ENCODE results near the gene POGZ. TPM values are rescaled to one million over a fixed set of nuclear protein-coding genes. Genes with fewer than 3 reads are reported as not detected.

Gene POGZ
- total RNA-seq, 4 donors from 2014 or later, result 44.1 to 90.9 (median 72.7) TPM

GRCh38 chr1:151362308-151363155 is 96.8 kb downstream of the POGZ start:
- Histone ChIP-seq H3K36me3 (peaks cover 0 to 34% (median 12%) of the 10 kb centered on the region in 4 donors), H3K4me1 (peaks cover 0 to 2% (median 0%) of the 10 kb centered on the region in 4 donors), H3K9me3 (no peaks in the 10 kb centered on the region), H3K4me3 (no peak overlapping the region), H3K27me3 (no peaks in the 10 kb centered on the region), H3K27ac (no peak overlapping the region)
- TF ChIP-seq POLR2AphosphoS5 (IDR thresholded peaks at IDR 0.05) (peak in 1 of 3 donors; percentile 6), POLR2A (IDR thresholded peaks at IDR 0.05) (peak; percentile 36), CTCF (IDR thresholded peaks at IDR 0.05) (no peak), EP300 (IDR thresholded peaks at IDR 0.05; ENCODE audit: low read depth) (no peak)
- DNase-seq, result no peak
- 100% methylated on average over 3 of the region's 3 CpGs; no CpG with 5 or more reads in 1 of the 2 donors for WGBS, 2 donors (ENCODE audit: low coverage in 1 of 2)
- intact Hi-C loops (cut with DNase I; ENCODE audit: low total_unique reads) (no loop called here), in situ Hi-C loops (cut with MboI; ENCODE audit: low pct_ligation_motif_present in 1 of 4, low pct_unique_long_range_greater_than_20kb in 1 of 4, low sequenced_read_pairs in 3 of 4) (no loop called here)

GRCh38 chr1:151361883-151362282 is 97.4 kb downstream of the POGZ start:
- intact Hi-C loops (cut with DNase I; ENCODE audit: low total_unique reads), result no loop called here
- no peak overlapping the region for H3K4me3 ChIP-seq
- in situ Hi-C loops (cut with MboI; ENCODE audit: low pct_ligation_motif_present in 1 of 4, low pct_unique_long_range_greater_than_20kb in 1 of 4, low sequenced_read_pairs in 3 of 4), result no loop called here
- no peak for TF ChIP-seq EP300 (IDR thresholded peaks at IDR 0.05; ENCODE audit: low read depth)
- TF ChIP-seq POLR2A (IDR thresholded peaks at IDR 0.05), result no peak
- TF ChIP-seq CTCF (IDR thresholded peaks at IDR 0.05), result no peak
- no peak for TF ChIP-seq POLR2AphosphoS5 (IDR thresholded peaks at IDR 0.05)
- H3K4me1 ChIP-seq, result no peaks in the 10 kb centered on the region
- DNase-seq, result no peak
- no peaks in the 10 kb centered on the region for H3K9me3 ChIP-seq
- no peaks in the 10 kb centered on the region for H3K27me3 ChIP-seq
- no peak overlapping the region for H3K27ac ChIP-seq
- H3K36me3 ChIP-seq, result peaks cover 0 to 30% (median 10%) of the 10 kb centered on the region in 4 donors

- Histone ChIP-seq H3K9me3 (no peaks in the 10 kb centered on the region), H3K27me3 (no peaks in the 10 kb centered on the region), H3K27ac (no peak overlapping the region), H3K4me1 (no peaks in the 10 kb centered on the region), H3K4me3 (no peak overlapping the region), H3K36me3 (no peaks in the 10 kb centered on the region)
- WGBS, 2 donors (ENCODE audit: low coverage in 1 of 2), result 63 to 70% methylated on average over 2 of the region's 2 CpGs
- in situ Hi-C loops (cut with MboI; ENCODE audit: low pct_ligation_motif_present in 1 of 4, low pct_unique_long_range_greater_than_20kb in 1 of 4, low sequenced_read_pairs in 3 of 4) (no loop called here), intact Hi-C loops (cut with DNase I; ENCODE audit: low total_unique reads) (no loop called here)
- DNase-seq, result no peak
- TF ChIP-seq POLR2A (IDR thresholded peaks at IDR 0.05) (no peak), CTCF (IDR thresholded peaks at IDR 0.05) (no peak), EP300 (IDR thresholded peaks at IDR 0.05; ENCODE audit: low read depth) (no peak), POLR2AphosphoS5 (IDR thresholded peaks at IDR 0.05) (no peak)
Observed at GRCh38 chr1:151356696-151357095, 102.6 kb downstream of the POGZ start.

Small RNAs within 50 kb of the gene (small RNA-seq; reads per million reads assigned to genes)
- gene RNY4P25, result 2.6 to 4.4 (median 3.0) reads per million in 4 donors

Other genes with a start within 250 kb of the POGZ start
- gene PSMD4, start 204.8 kb downstream of the POGZ start, total RNA-seq, result 100 to 1,000 TPM in 1 of 4 donors, 10 to 100 TPM in 3; 41.9 to 111 (median 79.5) TPM
- 10 to 100 TPM; 24.5 to 41.9 (median 31.5) TPM for gene ZNF687, start 177.2 kb downstream of the POGZ start, total RNA-seq
- gene PI4KB, start 132.1 kb downstream of the POGZ start, total RNA-seq, result 10 to 100 TPM; 68.0 to 95.9 (median 79.8) TPM
- gene RFX5, start 112.2 kb downstream of the POGZ start, total RNA-seq, result 10 to 100 TPM; 17.7 to 61.0 (median 35.4) TPM
- 1,000 to 10,000 TPM; 1,079 to 3,856 (median 3,214) TPM for gene SELENBP1, start 86.8 kb downstream of the POGZ start, total RNA-seq
- gene PSMB4, start 59.9 kb downstream of the POGZ start, total RNA-seq, result 100 to 1,000 TPM in 3 of 4 donors, 10 to 100 TPM in 1; 84.4 to 188 (median 140) TPM
- 100 to 1,000 TPM; 123 to 351 (median 172) TPM for gene CGN, start 51.9 kb upstream of the POGZ start, total RNA-seq
- 10 to 100 TPM; 22.8 to 65.5 (median 30.8) TPM for gene TUFT1, start 80.8 kb upstream of the POGZ start, total RNA-seq
- 10 to 100 TPM; 11.5 to 37.0 (median 24.6) TPM for gene SNX27, start 152.6 kb upstream of the POGZ start, total RNA-seq